GM19372 (cell line): ENCODE results near the gene CELF2.
A peak's percentile ranks its signal among the peaks of the same experiment; 100 is the strongest.

ENCODE experiments used
- ATAC-seq: cut with Tn5 transposase; IDR thresholded peaks from one replicate; pipeline ENCODE4 v1.9.1; 2021; ENCODE audit warnings: mild to moderate bottlenecking, low read depth, moderate library complexity; ENCODE audit not compliant: unreplicated experiment

Gene CELF2

DNA sequence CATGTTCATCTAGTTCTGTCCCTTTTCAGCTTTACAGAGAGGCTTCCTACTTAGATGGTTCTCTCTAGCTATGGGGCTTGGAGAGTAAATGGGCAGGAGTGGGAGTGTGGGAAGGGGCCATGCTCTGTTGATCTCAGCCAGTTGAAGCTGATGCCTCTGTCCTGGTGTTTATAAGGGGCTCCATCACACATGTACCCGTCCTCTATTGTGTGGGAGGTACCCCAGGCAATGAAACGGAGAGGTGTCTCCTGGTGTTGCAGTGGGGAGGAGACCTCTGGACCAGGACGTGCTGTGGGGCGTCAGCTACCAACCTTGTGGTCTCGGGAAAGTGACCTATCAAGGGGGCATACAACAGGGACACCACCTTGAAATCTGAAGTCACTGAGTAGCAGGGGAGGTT lies 173.5 kb downstream of the CELF2 start:
- no peak for ATAC-seq

DNA sequence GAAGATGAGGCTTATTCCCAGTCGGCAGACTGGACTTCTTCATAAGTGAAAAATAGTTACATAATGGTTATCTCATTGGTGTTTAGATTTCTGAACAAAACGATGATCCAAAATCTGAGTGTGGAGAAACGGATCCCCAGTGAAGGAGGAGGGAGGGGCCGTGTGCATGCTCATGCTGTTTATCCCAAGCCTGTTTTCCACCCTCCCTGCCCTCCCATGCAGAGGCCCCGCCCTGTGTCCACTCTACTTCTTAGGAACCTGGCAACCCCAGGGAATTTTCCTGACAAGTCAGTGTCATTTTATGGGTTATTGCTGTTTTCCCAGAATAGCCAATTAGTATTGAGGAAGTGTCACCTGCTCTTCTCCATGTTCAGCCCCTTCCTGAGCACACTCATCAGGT lies 174.0 kb downstream of the CELF2 start:
- ATAC-seq: no peak

DNA sequence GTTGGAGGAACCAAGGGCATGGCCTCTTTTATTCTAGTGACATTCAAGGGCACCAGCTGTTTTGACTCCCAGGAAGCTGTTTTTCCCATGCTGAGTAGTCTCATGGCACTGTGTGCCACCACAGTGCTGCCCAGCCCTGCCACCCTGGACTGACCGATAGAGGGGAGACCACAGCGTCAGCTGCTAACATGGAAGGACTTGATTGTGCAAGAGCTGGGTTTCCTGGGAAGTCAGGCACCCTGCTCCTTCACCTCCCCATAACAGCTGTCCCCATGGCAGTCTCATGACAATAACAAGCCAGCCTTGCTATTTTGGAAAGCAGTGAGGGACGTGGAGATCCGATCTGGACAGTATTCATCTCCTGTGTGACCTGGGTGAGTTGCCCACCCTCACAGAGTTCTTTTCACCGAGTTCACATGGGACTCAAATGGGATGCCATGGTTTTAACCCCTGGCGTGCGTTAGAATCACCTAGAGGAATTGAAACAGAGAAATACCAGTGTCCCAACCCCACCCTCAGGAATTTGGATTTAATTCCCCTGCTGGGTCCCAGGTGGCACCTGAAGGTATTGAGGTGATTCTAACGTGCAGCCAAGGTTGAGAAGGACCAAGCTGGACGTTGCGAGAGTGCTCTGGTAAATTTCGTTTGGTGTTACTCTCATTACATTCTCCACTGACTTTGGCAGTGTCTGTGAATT lies 174.8 kb downstream of the CELF2 start:
- no peak for ATAC-seq

DNA sequence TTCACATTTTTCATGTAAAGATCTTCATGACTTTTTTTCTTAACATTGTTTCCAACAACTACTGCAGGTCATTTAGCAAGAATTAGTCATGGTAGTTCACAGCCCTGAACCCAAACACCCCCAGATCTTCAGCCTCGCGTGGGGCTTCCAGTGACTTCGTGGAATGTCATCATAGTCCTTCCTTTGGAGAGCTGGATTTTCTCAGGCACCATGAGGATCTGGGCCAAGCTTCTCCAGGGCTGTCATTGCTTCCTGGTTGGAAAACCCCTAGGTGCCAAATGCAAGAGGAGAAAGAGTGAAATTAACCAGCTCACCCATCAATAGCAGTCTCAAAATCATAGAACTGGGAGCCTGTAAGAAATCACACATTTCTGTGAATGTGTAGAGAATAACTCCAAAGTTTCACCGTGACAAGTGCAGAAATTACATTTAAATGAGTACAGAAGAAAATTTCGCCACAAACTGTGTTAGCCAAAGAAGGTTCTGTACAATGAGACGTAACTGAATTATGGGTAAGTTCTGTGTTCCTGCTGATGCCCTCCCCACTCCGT lies 175.4 kb downstream of the CELF2 start:
- no peak for ATAC-seq

DNA sequence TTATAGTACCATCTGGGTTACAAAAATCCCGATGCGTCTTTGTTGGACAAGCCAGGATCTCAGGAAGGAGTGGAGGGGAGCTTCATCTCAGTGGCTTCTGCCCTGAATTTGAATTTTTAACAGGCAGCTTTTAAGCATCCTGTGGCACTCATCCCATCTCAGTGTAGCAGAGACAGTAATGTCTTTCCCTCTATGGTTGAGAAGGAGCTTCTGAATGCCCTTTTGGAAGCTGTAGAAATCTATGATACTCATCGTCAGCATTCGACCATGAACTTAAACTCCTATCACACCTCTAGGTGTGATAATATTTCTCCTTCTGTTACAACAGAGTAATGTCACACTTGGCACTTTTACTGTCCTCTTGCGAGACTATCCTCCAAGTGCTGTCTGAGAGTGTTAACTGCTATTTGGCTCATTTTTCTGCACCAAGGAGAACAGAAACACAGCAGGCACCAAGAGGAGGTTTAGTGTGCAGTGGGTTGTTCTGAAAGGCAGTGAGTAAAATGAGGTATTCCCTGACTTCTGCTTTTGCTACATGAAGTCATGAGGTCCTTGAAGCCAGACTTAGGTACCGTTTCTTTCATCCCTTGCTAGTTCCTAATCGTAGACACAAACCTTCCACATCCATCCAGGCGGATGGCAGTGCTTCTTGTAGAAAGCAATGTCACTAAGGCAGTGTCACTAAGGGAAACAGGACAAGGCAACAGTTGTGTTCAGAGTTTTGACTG lies 177.4 kb downstream of the CELF2 start:
- ATAC-seq: no peak

DNA sequence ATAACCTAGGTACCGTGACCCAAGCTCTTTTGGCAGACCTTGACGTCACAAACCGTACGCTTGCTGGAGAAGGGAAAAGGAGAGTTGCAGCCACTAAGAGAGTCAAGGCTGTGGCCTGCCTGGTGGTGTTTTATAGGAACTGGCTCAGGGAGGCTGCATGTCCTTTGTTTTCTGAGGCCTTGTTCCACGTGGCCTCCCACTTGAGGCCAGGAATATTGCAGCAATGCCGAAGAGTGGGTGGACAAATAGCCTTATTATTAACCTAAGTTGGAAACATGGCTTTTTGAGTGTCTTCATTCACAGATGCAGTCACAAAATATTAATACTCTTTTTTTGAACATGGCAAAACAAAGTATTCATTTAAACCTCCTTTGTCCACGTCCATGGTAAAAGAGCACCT lies 178.0 kb downstream of the CELF2 start:
- ATAC-seq: no peak

DNA sequence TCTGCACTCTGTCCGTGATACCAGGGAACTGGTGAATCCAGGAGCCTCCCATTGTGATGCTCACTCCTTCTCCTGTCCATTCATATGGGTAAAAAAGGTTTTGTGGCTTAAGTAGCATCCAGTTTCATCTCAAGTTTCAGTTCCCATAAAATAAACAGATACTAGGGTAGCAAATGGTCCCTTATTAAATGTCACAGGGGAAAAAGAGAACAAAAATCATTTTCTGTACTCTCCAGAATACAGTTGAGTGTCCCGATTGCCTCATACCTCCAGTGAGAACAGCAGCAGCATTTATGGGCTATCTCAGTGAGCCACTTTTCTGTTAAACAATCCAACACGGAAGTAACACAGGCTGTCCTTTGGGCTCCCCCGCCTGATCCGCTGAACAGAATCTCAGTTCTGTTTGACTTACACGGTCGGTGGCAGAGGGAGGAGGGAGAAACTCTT lies 179.6 kb downstream of the CELF2 start:
- ATAC-seq: peak; percentile 51

DNA sequence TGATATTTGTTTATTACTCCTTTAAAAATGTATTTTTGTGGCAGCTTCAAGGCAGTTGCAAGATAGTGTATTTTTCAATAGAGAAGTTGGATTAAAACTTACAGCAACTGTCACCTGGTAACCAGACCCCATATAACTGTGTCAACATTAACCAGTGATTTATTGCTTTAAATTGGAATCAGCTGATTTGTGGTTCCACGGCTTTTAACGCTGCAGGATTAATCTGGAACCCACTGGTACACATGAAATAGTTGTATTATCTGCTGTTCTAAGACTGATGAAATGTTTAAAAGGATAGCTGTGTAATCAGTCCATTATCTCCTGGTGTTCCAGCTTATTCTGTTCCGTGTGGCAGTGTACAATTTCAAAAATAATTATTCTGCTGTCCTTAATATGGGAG lies 180.2 kb downstream of the CELF2 start:
- no peak for ATAC-seq

DNA sequence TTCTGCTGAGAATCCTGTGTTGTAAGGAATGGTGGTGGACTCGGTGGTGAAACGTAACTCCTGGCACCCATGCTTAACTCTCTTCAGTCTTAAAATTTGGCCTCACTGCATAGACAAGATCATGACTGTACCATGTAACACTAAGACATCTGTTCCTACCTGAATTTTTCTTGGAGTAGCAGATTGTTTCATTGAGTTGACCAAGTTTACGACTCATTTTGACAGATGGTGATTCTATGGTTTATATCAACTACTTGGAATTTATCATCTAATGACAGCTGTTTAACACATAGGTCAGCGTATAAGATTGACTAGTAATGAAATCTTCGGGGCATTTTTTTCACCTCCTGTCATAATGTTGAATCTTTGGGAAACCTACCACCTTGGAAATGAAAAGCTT lies 184.2 kb downstream of the CELF2 start:
- no peak for ATAC-seq

DNA sequence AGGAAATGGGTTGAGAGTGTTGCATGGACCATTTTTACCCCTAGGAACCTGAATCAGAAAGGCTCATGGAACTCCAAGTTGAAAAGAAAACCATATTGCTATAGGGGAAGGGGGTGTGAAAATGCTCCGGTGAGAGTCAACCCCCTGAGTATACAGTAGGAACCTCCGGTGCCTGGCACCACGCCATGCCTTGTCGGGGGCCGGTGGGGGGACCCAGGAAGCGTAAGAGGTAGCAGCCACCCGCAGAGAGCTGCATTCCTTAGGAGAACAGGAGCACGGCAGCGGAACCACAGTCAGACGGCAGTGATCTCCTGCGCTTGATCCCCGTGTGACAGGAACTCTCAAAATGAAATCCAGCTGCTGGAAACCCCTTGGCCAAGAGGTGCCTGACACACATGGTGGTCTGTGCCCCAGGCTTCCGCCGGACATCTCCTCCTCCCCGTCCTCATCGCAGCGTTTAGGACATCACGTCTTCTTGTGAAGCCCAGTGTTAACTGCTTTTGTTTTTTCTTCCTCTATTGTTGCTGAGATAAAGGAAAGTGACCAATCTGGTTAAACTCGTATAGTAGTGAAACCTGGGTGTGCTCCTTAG lies 186.8 kb downstream of the CELF2 start:
- ATAC-seq: no peak

DNA sequence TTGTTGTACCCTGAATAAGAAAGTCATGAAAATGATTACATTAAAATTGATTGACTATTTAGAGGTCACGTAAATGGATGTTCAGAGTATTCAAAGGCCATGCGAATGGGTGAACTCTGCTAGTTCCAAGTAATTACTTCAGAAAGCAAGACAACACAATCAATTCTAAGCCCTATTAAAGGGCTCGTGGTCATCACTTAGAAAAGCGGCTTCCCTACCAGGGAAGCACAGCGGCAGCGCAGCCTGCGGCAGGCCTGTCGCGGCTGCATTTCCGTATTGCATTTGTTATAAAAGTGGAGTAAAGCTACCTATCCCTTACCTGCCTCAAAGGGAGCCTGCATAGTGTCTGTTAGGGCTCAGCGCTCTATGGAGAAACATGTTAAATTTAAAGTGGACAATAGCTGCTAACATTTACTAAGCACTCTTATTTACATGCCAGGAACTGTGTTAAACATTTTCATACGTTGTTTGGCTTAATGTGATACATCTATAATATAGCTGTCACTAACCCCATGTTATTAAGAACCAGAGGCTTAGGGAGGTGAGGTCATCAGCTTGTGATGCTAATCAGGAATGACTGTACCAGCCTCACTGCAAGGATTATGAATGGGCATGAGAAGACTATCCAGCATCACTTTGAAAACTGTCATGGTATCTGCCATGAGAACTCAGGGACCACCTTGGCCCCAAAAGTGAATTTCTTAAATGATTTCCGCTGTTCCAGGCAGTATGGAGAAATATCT lies 187.5 kb downstream of the CELF2 start:
- no peak for ATAC-seq

DNA sequence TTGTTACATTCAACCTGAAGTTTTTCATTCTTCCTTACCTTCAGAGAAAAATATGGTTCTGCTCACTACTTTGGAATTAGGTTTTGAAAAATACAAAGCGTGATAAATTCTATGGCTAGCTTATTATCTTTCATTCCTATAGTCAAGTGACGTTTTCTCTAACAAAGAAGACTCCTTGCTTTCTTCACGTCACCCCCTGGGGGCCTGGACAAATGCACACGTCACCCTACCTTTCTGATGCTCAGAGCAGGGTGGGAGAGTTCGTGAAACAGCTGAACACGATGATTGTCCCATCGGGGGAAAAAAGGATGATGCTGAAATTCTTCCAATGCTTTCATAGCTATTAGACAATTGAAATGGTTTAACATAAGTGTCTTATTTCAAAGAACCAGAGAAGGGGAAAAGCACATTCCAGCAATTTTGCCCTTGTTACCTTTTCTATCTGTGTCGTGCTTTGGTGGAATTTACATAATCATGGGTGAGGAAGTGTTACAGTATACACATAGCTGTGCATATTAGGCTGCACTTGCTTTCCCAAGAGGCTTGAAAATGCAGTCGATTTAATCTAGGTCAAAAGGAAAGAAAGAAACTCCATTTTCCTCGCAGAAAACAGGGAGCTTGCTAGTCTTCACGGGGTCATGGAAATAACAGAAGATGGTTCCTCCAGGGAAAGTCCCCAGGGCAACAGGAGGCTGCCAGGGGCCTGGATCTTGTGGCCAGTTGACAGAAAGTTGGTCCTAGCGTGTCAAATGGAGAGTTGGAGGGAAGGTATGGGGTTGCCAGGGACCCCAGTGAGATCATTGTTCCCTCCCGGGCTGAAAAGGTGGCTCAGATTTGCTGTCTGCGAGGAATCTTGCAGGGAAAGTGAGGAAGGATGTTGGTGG lies 189.2 kb downstream of the CELF2 start:
- no peak for ATAC-seq

DNA sequence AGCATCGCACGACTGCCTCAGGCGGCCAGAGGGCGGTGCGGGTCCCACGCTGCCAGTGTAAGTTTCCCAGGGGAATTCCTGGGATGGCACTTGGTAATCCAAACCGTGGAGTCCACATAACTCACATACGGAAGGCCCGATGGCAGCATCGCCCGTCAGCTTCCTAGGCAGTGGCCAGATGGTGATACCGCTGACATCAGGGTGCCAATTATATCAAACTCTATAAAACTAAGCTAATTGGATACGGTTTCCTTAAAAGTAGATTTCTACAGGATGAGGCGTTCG lies 189.8 kb downstream of the CELF2 start:
- no peak for ATAC-seq

DNA sequence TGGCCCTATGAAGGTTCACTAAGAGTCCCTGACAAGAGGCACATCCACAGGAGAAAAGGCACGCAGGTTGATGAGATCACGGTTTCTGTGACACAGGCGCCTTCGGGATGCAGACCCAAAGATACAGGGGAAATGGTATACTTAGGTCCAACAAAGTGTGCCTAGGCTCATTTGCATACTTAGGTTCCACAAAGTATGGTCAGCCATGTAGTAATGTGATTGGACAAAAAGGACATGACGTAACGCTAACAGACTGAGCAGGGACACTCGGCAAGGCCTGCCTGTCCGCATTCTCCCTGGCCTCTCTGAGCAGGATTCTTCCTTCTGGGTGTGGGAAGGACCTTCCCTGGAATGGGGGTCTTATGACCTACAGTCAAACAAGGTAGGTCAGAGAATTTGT lies 190.6 kb downstream of the CELF2 start:
- ATAC-seq: no peak

DNA sequence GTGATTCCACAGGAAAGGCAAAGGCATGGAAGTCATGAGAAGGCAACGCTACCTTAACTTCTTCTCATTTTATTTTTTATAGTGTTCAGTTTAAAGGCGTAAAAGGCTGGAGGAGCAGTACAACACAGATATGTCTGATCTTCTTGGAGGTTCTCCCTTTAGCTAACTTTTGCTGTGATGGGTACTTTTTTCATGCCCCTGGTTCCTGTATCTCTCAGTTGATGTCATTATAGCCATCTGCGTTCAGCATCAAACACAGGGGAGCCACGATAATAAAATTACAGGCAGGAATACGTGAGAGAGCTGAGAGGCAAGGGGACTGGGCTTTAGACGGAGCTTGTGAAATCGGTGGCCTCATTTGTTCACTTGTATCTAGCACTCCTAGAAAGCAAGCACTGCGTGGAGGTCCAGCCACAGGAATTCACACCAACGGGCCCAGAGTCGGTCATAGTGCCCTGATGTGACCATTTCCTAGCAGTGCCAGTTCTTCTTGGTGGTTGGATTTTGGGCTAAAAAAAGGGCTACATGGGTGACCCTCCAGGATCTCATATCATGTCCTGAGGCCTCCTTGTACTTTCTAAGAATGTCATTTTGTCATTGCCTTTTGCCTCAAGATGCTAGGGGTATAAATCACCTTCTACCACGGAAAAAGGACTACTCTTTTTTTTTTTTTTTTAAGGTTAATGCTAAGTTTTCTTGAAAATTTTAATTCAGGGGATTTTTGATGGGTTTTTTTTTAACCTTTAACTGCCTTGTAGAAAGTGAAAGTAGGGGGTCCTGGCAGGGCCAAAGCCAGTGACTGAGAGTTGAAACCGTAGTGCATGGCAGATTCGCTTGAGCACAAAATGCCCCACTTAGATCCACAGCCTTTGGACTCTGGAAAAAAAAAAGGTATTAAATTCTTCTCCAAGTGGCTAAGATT lies 191.5 kb downstream of the CELF2 start:
- peak; percentile 50 for ATAC-seq

DNA sequence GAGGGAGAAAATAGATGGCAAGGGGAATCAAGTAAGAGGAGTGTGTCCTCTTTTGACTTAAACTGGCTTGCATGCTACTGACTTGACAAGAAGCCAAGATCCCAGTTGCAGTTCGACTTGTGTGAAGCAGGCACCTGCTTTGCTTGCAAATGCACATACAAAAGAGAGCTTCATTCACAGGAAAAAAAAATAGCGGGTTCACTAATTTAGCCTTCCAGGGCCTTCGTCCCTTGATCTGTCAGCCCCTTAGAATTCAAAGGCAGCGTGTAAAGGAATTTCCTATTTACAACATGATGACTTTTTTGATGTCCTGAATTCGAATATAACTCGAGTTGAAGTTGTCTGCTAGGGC lies 192.1 kb downstream of the CELF2 start:
- peak; percentile 28 for ATAC-seq

DNA sequence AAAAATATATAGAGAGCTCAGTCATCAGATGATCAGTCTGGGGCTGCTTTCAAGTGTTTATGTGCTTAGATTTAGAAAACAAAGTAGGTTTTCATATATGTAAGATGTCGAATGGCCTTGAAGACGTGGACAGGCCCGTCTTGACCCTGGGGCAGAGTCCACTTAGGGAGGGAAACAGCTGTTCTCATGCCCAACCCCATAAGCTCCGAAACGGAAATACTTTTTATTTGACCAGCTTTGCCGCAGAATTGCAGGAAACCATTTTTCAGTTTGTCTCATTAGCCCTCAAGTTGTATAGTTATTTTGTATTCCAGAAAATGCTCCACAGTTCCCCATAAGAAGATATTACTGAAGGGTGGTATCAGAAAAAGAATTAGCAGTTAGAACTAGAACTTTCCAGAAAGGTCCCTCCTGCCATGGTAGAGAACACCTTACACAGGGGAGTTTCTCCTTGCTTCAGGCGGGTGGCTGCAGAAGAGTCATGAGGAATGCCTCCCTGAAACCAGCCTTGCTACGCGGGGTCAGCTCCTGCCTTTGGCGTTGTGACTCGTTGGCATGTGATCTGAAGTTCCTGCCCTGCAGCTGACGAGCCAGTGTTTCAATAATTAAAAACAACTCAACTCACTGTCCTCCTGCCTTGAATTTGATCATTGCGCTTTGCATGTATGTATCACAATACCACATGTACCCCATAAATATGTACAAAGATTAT lies 192.7 kb downstream of the CELF2 start:
- ATAC-seq: no peak

DNA sequence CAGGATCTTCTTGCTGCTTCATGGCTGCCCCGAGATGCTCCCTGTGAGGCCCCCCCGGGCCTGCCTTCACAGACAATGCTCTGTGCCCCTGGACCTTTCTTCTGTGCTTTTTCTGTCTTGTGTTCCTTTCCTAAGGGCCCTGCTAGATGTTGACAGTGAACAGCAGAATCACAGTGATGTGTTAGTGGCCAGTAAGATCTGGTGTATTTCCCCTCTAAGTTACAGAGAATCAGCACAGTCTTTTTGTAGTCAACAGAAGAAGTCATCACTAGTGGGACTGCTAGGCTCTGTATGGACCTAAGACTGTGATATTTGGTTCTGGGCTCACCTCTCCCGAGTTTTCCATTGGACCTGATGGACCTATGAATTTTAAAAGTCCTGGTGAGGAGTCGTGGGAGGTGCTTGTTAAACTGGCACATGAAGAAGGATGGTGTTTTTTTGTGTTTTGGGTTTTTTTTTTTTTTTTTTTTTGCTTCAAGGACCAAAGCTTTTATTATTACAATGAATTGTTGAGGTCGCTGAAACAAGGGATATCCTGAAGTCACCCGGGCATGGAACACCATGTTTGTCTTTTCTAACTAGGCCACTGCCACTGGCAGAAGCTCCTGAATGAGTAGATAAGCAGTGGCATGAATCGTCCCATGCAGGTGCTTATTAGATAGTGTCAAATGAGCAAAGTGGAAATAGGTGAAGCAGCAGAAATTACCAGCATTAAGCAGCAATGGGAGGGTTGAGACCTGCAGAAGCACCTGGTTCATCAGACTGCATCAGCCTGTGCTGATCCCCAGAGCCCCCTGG lies 194.8 kb downstream of the CELF2 start:
- no peak for ATAC-seq
